ENCODE measurements around the gene CDH13. TPM values are rescaled to one million over a fixed set of nuclear protein-coding genes. Genes with fewer than 3 reads are reported as not detected.
A peak's percentile ranks its signal among the peaks of the same experiment; 100 is the strongest.

Gene CDH13
- polyA plus RNA-seq, 3 donors = 8.2 to 11.2 (median 10.3) TPM

DNA sequence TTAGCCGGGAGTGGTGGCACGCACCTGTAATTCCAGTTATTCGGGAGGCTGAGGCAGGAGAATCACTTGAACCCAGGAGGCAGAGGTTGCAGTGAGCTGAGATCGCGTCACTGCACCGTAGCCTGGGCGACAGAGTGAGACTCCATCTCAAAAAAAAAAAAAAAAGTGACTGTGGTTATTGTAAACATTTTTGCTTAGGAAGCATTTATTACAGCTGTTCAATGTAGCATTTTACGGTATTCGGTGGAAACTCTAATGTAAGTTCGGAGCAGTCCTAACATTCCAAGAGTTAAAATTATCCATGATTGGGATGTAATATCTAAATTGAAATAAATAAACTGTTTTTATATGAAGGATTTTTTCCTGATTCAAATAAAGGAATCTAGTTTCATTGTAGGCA is 926.2 kb downstream of the CDH13 start:
- no peak for DNase-seq

DNA sequence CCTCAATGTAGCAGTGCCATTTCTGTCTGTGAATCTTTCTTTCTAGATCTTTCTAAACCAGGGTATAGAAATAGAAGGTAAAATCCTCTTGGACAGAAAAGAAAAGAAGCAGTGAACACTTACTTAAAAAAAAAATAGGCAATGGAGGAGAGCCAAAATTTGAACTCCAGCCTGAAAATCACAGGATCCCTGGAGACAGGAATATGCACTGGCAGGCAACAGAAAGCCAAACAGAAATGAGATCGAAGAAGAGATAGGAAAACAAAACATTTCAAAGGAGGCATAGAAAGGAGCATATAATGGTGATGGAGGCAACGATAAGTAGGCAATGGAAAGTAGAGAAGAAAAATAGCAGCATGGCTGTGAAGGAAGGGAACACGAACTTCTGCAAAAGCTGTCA is 927.3 kb downstream of the CDH13 start:
- no peak for DNase-seq

DNA sequence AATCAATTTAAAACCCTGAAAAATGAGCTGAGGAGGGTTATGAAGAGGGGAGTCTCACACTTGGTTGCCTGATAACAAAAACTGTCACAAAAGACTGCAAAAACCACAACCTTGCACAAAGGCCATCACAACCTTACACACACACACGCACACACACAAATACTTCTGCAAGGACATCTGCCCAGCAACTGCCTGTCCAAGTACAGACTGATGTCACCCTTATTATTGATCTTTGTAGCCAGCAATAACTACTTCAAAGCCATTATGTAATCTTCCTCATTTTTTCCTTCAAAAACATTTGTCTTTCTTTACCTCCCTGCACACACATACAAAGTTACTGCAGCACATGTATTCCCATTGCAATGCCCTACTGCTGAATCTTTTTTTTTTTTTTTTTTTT is 927.8 kb downstream of the CDH13 start:
- DNase-seq = no peak

DNA sequence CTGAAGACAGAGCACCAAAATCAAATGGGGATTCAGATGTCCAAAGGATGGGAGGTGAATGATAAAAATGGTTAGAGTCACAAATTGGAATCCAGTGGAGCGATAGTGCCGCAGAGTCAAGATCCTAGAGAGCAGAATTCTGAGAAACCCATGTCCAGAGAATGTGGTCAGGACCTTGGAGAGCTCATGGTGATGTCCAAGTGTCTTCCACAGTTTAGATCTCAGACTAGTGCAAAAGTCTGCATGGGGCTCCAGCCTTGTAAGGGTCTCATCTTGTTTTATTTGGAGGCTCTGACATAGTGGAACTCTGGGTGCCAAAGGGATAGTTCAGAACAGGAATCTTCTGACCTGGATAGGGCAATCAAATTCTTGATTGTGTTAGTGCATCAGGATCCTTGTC is 935.1 kb downstream of the CDH13 start:
- DNase-seq = peak; percentile 48

DNA sequence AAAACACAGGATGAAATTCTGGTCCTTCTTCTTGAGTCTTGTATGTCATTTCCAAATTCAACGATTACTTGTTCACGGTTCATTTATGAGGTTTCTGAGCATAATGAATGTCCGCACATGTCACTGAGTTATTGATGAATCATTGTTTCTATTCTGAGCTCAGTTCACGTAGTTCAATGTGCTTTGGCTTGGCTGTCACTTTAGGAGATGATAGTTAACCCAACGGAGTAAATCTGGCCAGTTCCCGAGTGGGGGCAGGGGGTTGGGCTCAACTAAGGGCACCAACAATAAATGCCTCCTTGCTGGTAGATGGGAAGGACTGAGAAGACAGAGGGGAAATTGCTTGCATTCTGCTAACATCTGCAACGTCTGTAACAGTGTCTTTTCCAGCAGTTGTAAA is 941.6 kb downstream of the CDH13 start:
- DNase-seq = no peak

DNA sequence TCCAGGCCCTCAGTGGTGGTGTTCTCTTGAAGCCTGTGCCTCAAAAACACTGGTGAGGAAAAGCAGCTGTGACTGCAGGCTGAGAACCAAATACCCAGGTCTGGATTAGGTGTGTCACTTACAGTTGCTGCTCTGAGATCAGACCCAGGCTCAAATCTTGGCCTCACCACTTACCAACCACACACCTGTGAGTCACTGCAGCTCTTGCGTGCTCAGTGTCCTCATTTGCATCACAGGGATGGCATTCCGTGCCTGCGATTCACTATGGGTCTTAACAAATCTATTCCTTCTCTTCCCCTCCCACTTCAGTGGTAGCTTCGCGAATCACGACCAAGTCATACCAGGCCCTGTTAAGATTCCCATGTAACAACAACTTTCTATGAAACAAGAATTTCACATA is 947.6 kb downstream of the CDH13 start:
- DNase-seq = no peak

DNA sequence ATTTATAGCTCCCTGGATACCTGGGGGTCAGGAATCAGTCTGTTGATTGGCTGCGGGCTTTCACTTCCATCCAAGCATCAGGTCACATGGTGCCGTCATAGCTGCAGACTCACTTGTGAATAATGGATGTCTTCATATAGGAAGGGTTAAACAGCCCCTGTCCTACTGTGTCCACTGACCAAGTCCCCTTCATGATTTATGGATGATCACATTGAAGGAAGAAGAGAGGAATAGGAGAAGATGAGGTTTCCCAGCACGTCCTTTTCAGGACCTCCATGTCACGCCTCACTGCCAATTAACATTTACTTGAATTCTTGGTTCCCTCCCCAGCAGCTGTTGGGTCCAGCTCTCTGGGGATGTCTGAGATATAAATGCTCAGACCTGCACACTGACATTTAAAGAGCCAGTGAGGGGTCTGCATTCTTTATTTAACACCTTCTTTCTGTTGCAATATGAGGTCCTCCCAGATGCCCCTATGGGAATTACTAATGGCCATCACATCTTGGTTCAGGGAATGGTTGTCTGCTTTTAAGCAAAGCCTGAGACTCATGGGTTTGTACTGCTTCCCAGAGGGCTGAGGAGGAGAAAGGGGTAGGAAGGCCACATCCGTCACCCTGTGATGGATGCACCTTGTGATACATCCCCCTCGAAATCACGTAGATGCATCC is 950.4 kb downstream of the CDH13 start:
- DNase-seq = peak; percentile 55

DNA sequence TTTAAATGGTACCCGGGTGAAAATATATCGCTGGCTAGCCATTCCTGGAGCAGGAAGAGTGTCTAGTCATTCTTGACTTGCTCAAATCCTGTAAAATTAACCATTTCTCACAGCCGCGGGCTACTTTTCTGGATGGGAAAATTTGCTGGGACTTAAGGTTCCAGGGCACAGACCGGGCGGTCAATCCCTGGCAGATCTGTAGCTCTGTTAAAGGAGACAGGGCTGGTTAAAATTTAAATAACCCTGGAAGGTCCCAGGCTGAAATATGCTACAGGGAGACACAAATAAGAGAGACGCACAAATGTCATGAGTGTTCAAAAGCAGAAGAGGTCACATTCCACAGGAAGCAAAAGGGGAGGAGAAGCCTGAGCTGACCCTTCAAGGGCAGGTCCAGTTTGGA is 951.4 kb downstream of the CDH13 start:
- no peak for DNase-seq

DNA sequence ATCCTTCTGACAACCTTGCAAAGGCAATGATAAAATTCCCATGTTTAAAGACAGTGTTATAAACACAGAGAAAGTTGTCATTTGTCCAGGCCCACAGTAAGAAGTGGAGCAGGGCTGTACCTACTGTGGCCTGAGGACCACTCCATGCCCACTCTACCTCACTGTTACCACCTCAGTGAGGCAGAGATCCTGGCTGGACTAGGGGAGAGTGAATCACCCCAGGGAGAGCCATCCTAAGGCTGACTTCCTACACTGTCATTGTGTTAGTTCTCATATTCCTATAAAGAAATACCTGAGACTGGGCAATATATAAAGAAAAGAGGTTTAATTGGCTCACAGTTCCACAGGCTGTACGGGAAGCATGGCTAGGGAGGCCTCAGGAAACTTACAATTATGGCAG is 952.3 kb downstream of the CDH13 start:
- no peak for DNase-seq

DNA sequence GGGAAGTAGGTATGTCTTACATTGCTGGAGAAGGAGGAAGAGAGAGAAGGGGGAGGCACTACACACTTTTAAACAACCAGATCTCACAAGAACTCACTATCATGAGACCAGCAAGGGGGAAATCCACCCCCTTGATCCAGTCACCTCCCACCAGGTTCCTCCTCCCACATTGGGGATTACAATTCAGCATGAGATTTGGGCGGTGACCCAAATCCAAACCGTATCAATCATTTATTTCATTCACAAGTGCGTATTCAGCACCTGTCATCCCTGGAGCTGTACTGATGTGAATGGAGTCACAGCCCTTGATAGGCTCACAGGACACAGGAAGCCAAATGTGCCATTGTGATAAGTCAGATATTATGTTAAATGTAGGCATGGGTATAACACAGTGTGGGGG is 952.7 kb downstream of the CDH13 start:
- DNase-seq = no peak

DNA sequence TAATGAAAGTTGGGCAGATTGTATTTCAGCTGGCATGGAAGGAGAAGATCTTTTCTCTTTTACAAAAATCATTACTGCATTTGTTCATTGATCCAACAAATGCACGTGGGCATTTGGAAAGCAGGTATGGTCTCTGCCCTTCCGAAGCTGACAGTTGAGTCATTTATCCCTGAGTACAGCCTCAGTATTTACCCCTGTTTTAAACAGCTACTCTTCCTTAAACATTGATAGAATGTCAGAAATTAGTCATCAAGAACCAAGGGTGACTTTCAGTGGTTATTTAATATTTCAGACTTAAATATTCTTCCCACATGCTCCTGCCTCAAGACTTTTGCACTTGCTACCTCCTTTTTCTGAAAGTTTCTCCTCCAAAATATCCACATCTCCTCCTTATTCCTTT is 954.3 kb downstream of the CDH13 start:
- no peak for DNase-seq

DNA sequence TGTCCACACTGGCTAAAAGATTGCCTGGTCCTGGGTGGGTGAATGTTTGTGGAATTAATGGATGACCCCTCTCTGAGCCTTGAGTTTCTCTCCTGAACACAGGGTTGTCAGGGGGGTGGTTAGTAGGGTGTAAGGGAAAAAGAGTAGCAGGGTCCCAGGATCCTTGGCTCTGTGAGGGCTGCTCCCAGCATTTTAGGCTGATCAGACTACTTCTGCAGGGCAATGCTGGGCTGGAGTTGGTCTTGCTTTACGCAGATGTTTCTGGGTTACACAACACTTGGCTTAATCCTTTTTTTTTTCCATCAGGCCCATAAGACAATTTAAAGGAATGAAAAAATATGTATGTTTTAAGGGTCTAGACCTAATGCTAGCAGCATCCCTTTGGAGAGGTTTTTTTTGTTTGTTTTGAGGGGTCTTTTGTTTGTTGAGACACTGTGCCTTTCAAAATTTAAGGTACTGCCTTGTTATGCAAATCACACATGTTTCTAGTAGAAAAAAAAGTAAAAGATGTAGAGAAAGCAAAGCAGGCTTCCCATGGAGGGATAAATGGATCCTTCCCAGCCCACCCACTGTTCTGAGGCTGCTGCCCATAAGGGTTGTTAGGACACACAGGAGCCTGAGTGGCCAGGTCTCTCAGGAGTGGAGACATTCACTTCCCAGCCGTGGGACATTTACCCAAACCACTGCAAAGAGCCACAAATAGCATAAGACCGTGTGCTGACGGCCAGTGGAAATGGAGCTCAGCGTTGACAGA is 955.4 kb downstream of the CDH13 start:
- DNase-seq = no peak

DNA sequence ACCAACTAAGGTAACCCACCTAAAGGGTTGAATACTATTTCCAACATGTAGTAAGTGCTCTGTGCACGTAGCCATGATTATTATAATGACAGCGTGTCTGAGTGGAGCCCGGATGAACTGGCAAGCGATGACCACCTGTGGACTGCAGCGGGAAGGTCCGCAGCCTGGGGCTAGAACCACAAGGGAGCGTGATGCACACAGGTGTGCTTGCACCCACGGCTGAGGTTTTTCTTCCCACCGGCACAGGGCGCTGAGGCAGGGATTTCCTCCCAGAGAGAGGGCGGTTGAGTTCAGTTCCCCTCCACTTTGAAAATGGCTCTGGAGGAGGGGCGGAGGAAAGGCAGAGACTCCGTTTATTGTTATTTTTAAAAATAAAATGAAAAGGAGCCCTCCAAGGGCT is 959.3 kb downstream of the CDH13 start:
- DNase-seq = no peak

DNA sequence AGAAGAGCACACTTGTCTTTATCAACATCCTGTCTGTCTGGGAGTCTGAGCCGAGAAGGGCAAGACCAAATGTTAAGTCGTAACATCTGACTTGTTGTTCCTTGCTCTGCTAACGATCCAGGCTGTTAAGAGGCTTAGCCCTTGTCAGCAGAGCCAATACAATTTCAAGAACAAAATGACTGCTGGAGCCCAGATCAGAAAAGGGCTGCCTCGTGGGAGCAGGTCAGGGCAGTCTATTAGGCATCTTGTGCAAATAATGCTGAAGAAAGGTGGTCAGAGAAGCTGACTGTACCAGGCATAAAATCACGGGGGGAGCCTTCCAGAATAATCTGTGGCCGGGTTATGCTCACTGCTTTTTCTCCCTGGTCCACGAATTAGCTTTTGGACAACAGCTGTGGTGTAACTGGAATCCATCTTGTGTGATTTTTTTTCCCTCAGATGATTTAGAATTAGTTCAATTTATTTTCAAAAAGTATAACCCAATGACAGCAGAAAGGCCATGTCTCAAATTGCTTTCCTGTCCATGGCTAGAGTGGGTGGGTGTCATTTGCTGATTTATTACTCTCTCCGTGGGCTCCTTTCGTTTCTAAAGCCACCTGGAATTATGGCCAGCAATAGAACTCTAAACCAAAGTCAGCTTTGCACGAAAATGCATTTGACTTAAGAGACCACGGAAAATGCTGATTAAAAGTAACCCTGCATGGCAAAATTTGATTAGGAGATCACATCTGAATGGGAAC is 959.9 kb downstream of the CDH13 start:
- DNase-seq = no peak

DNA sequence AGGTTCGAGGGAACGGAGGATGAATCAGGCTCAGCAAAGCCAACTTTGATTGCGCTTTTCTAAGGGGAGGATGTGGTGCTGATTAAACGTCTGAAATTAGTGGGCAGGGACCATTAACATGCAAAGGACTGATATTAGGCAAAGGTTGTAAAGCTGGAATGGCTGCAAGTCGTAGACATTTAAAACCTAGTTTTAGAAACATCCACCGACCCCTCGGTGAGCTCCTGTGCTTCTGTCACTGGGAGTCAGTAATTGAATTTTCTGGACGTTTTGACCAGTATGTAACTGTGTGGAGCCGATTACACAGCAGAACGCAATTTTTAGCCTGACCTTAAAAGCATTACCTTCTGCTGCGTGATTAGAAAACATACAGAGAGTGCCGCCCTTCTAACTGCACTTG is 960.4 kb downstream of the CDH13 start:
- DNase-seq = no peak

DNA sequence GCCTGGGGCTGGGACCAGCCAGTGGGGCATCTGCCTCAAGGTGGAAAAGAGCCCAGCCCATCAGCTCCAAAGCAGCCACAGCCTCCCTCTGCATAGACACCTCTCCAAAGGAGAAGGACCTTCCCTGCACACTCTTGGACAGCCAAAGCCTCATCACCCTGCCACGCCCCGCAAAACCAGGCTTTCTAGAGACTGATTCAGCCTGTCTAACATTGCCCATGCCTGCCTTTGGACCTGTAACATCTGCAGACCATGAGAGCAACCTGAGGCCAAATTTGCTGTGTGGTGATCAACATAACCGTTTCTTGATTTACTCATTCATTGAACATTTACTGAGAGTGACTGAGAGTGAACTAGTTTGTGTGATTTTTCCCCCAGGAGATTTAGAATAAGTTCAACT is 961.3 kb downstream of the CDH13 start:
- DNase-seq = no peak

DNA sequence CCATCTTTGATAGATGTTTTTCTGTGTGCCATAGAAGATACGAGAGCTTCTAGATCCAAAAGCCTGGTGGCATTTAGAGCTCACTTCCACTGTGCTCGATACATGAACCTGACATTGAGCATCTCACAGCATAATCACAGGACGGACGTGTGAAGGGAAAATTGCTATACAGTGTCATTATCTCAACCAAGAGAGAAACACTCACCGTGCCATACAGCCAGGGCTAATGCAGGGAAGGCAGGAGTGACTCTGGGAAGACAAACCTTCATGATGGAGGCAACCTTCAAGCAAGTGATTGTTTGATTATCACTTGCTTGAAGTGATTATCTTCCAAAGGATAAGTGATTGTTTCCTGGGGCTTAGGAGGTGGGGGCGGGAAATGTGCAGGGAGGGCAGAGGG is 962.8 kb downstream of the CDH13 start:
- DNase-seq = no peak

DNA sequence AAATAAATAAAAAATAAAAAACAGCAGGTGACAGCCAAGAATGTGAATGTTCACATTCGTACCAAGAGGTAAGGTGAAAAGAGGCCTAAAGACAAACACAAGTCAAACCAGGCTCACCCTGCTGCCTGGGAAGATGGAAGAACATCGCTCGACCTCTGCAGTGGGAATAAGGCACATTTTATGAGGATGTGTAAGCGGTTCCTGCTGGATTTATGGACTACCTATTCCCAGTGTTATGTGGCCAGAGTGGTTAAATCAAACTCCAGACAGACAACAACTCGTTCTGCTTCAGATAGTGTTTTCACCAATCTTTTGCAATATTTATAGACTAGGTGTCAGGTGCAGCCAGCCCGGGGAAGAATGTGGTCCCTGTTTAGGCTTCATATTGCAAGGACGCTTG is 966.0 kb downstream of the CDH13 start:
- DNase-seq = no peak

DNA sequence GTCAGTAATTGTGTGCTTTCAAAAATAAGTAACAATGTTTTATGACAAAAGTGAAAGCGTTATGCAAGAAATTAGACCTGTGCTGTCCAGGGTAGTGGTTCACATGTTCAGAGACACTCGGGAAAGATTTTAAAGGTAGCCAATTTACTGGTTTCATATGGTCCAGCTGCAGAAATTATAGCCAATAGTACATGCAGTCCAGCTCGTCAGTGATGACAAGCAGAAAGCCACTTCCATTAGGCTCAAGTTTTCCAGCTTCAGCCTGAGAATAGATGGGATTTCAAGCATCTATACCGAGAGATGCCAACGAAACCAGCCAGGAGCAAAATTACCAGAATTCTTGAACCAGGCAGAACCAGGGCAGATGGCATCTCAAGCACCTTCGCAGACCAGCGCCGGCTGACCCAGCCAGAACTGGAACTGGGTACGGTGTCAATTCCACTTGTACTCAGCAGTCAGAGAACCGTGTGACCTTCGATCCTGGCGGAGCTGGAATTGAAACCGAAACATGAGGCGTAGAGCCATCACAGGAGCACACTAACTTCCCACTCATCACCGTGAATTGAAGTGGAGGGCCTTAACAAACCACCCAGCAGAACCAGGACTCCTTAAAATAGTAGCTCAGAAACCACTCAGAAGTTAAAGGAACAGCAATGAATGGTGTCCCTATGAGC is 973.2 kb downstream of the CDH13 start:
- DNase-seq = no peak

DNA sequence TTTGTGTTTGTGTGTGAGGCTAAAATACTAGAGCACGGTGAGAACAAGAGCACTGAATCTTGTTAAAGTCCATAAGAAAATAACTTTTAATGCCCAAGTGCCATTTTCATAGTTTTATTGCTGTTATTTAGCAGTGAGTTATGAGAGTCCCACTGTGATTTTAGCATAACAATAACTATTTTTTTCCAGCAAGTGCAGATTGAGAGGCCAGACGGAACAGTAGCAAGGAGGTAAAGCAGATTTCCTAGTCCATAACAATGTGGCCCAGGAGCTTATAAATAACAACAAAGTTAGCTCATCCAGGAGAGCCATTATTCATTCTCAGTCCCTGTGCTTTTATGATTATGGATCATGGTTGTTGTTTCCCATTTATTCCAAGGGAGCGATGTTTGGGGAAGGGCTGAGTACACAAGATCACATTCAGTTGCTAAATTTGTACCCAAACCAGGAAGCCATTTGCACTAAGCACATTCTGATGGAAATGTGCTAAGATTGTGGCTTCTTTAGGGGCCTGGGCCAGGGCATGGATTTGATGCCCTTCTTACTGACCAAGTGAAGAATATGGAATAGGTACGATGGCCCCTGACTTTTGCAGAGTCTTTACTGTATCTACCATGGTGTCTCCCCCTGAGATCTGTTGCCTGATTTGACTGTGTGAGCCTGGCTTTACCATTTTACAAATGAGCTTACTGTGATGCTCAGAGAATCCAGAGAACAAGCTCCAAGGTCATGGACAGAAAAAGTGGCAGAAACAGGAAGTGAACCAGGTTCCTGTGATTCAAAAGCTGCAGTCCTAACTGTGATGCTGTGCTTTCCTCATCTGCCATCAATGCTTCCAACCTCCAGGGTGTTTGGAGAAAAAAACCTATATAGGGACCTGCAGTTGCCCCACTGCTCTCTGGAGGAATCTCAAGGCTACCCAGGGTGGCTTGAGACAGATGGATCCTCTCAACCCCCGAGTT is 976.3 kb downstream of the CDH13 start:
- DNase-seq = no peak
